Ishikawa (cell line): ENCODE measurements around the gene TMEM165.

ENCODE experiments used
- CREB1 ChIP-seq: IDR thresholded peaks from 2 replicates; pipeline ENCODE4 v1.6.1; 2012; ENCODE audit warnings: low read depth
- EP300 ChIP-seq: IDR thresholded peaks from 2 replicates; pipeline ENCODE4 v1.6.1; 2012; ENCODE audit warnings: borderline replicate concordance
- FOXM1 ChIP-seq: IDR thresholded peaks from 2 replicates; pipeline ENCODE4 v1.6.1; 2012; ENCODE audit warnings: low read depth, borderline replicate concordance
- RAD21 ChIP-seq: IDR thresholded peaks from 2 replicates; pipeline ENCODE4 v1.6.1; 2012; ENCODE audit warnings: low read depth
- TF ChIP-seq, protein P1 (sequence below): IDR thresholded peaks from 2 replicates; pipeline ENCODE4 v1.6.1; 2012

DNA sequence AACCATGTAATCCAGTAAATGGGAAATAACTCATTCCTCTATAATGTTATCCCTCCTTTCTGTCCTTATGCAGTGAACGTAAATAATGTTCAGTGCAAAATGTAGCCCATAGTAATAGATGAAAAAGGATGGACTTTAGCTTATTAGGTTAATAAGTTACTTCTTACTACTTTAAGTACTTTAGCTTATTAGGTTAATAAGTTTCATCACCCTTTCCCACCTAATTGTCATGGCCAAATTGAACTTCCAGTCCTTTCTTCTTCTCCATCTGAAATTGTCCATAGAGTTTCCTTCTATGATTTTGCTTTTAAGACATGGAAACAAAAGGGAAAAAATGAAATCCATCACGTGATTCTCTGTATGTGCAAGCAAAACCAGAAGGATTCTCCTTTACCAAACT lies 15.2 kb upstream of the TMEM165 start:
- TF ChIP-seq RAD21, result no peak
- TF ChIP-seq EP300, result no peak
- TF ChIP-seq, protein P1, sequence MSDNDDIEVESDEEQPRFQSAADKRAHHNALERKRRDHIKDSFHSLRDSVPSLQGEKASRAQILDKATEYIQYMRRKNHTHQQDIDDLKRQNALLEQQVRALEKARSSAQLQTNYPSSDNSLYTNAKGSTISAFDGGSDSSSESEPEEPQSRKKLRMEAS, result no peak
- no peak for TF ChIP-seq FOXM1
- TF ChIP-seq CREB1, result no peak
